Left ventricle myocardium inferior (tissue), 1 donor: ENCODE measurements around the gene NCBP1. TPM values are rescaled to one million over a fixed set of nuclear protein-coding genes. Genes with fewer than 3 reads are reported as not detected.
A peak's percentile ranks its signal among the peaks of the same experiment; 100 is the strongest.
"Not testable (repeated sequence)": the region's sequence is repeated elsewhere in the genome, so short reads cannot be mapped to it uniquely, and the experiment has no call there.

Experiments
- DNase-seq: peaks from one replicate; pipeline ENCODE4 v3.0.0-alpha.2; 2020
- H3K27ac ChIP-seq: fragments of 200-600 bp; replicated peaks from 2 replicates; pipeline ENCODE4 v1.8.0; 2021
- H3K27me3 ChIP-seq: fragments of 200-600 bp; 2 replicates; pipeline ENCODE4 v1.8.0; 2021; ENCODE audit warnings: low read depth
- H3K36me3 ChIP-seq: fragments of 200-600 bp; 2 replicates; pipeline ENCODE4 v1.8.0; 2021
- H3K4me1 ChIP-seq: fragments of 200-600 bp; 2 replicates; pipeline ENCODE4 v1.8.0; 2021
- H3K4me3 ChIP-seq: fragments of 200-600 bp; 2 replicates; pipeline ENCODE4 v1.8.0; 2021; ENCODE audit warnings: mild to moderate bottlenecking, moderate library complexity
- H3K9me3 ChIP-seq: fragments of 200-600 bp; replicated peaks from 2 replicates; pipeline ENCODE4 v1.8.0; 2021
- CTCF ChIP-seq: fragments of 200-600 bp; IDR thresholded peaks from 2 replicates; pipeline ENCODE4 v1.8.0; 2021; ENCODE audit warnings: antibody characterized with exemption, mild to moderate bottlenecking, borderline replicate concordance
- intact Hi-C: fragments of 100-400 bp; cut with micrococcal nuclease; formaldehyde crosslinking; loops from one replicate; pipeline ENCODE4 v1.11.0; 2022
- total RNA-seq: library from RNA; stranded (reverse); fragmentation: NEBNext Ultra II Directional; extraction: Animal tissue kit (Norgen Biotek cat#: 25700); gene quantifications from one replicate; pipeline ENCODE4 v1.2.1, GENCODE V29; 2021
- donor health status: DM: no; HTN: yes; CAD: no; lungs with severe emphysema.

NCBP1 gene
- total RNA-seq, 1 donor from 2014 or later = 22.5 TPM

GRCh38 chr9:97696803-97697601, 63.4 kb downstream of the NCBP1 start, which contains the start of gene XPA:
XPA (minus strand) TSS chr9:97697340; CDS start chr9:97697292, 48 bp downstream.
- no peaks in the 10 kb centered on the region for H3K9me3 ChIP-seq
- H3K27ac ChIP-seq = peak within 1 kb of the TSS; percentile 96
- DNase-seq = peak; percentile 98
- H3K27me3 ChIP-seq = no peaks in the 10 kb centered on the region
- peaks cover 12% of the 10 kb centered on the region for H3K36me3 ChIP-seq
- intact Hi-C loops = no loop called here
- no peak for TF ChIP-seq CTCF
- peaks cover 45% of the 10 kb centered on the region for H3K4me1 ChIP-seq
- peak within 1 kb of the TSS; percentile 85 for H3K4me3 ChIP-seq

GRCh38 chr9:97697837-97698236, 64.2 kb downstream of the NCBP1 start:
- intact Hi-C loops = no loop called here
- no peak for DNase-seq
- no peaks in the 10 kb centered on the region for H3K9me3 ChIP-seq
- peak overlapping the region; percentile 85 for H3K4me3 ChIP-seq
- H3K27ac ChIP-seq = peak overlapping the region; percentile 96
- no peak for TF ChIP-seq CTCF
- H3K27me3 ChIP-seq = no peaks in the 10 kb centered on the region
- peaks cover 45% of the 10 kb centered on the region for H3K4me1 ChIP-seq
- peaks cover 4% of the 10 kb centered on the region for H3K36me3 ChIP-seq

- intact Hi-C loops = no loop called here
These were observed 65.2 kb downstream of the NCBP1 start for GRCh38 chr9:97698865-97699264.

GRCh38 chr9:97699281-97699680, 65.7 kb downstream of the NCBP1 start:
- H3K9me3 ChIP-seq, H3K27me3 ChIP-seq, DNase-seq, intact Hi-C loops, H3K36me3 ChIP-seq, H3K4me3 ChIP-seq, H3K27ac ChIP-seq: not testable (repeated sequence)
- H3K4me1 ChIP-seq = peaks cover 34% of the 10 kb centered on the region

More at GRCh38 chr9:97698865-97699264, 65.2 kb downstream of the NCBP1 start:
- no peak overlapping the region for H3K4me3 ChIP-seq
- no peaks in the 10 kb centered on the region for H3K9me3 ChIP-seq
- H3K27me3 ChIP-seq = no peaks in the 10 kb centered on the region
- H3K27ac ChIP-seq = no peak overlapping the region
- TF ChIP-seq CTCF = no peak
- no peak for DNase-seq
- H3K4me1 ChIP-seq = peaks cover 38% of the 10 kb centered on the region
- no peaks in the 10 kb centered on the region for H3K36me3 ChIP-seq

- H3K27ac ChIP-seq, H3K27me3 ChIP-seq, H3K9me3 ChIP-seq, H3K36me3 ChIP-seq, H3K4me3 ChIP-seq, intact Hi-C loops, DNase-seq: not testable (repeated sequence)
- H3K4me1 ChIP-seq = peaks cover 29% of the 10 kb centered on the region
These were observed 66.2 kb downstream of the NCBP1 start for GRCh38 chr9:97699824-97700223.

GRCh38 chr9:97703437-97704344, 70.1 kb downstream of the NCBP1 start:
- DNase-seq = no peak
- intact Hi-C loops = no loop called here
- TF ChIP-seq CTCF = no peak

More at GRCh38 chr9:97703437-97704344, 70.1 kb downstream of the NCBP1 start:
- Histone ChIP-seq H3K27ac (no peak overlapping the region), H3K4me1 (no peaks in the 10 kb centered on the region), H3K9me3 (no peaks in the 10 kb centered on the region), H3K4me3 (no peak overlapping the region), H3K36me3 (no peaks in the 10 kb centered on the region), H3K27me3 (peaks cover 9% of the 10 kb centered on the region)
